Neural cell (in vitro differentiated cells): ENCODE results near the gene DOCK7. TPM values are rescaled to one million over a fixed set of nuclear protein-coding genes. Genes with fewer than 3 reads are reported as not detected.

Source experiments
- H2AFZ ChIP-seq: fragments of 200-600, 300-800 bp; sonication (generic), shearing (Covaris generic); 2 replicates; pipeline ENCODE4 v1.6.0; 2014; ENCODE audit warnings: low read depth, mild to moderate bottlenecking, antibody characterized with exemption, low read length, moderate library complexity
- H3F3A ChIP-seq: fragments of 200-600 bp; shearing (Covaris generic); 2 replicates; pipeline ENCODE4 v1.6.1; 2016; ENCODE audit warnings: mild to moderate bottlenecking, moderate library complexity, mixed read lengths, antibody characterized with exemption, low read length; ENCODE audit not compliant: insufficient read depth, poor library complexity, severe bottlenecking
- H3K27ac ChIP-seq: fragments of 200-600, 300-800 bp; sonication (generic), shearing (Covaris generic); 2 replicates; pipeline ENCODE4 v1.5.1; 2014; ENCODE audit warnings: mild to moderate bottlenecking, low read length, moderate library complexity
- H3K27me3 ChIP-seq: fragments of 300-800, 200-600 bp; sonication (generic), shearing (Covaris generic); 2 replicates; pipeline ENCODE4 v1.6.0; 2014; ENCODE audit warnings: mild to moderate bottlenecking, low read depth, low read length, moderate library complexity; ENCODE audit not compliant: insufficient read depth
- H3K36me3 ChIP-seq: fragments of 300-800, 200-600 bp; sonication (generic), shearing (Covaris generic); 2 replicates; pipeline ENCODE4 v1.5.1; 2014; ENCODE audit warnings: mild to moderate bottlenecking, antibody characterized with exemption, low read length, moderate library complexity; ENCODE audit not compliant: insufficient read depth
- H3K4me2 ChIP-seq: fragments of 300-800, 200-600 bp; sonication (generic), shearing (Covaris generic); 2 replicates; pipeline ENCODE4 v1.6.0; 2014; ENCODE audit warnings: mild to moderate bottlenecking, low read length
- H3K4me3 ChIP-seq: fragments of 300-800, 200-600 bp; sonication (generic), shearing (Covaris generic); 2 replicates; pipeline ENCODE4 v1.5.1; 2014; ENCODE audit warnings: mild to moderate bottlenecking, low read length, moderate library complexity
- H3K79me2 ChIP-seq: fragments of 200-600 bp; shearing (Covaris generic); replicated peaks from 2 replicates; pipeline ENCODE4 v1.6.0; 2014; ENCODE audit warnings: mild to moderate bottlenecking, low read length, moderate library complexity; ENCODE audit not compliant: insufficient read depth
- H3K9ac ChIP-seq: fragments of 300-800, 200-600 bp; sonication (generic), shearing (Covaris generic); 2 replicates; pipeline ENCODE4 v1.6.1; 2016; ENCODE audit warnings: mild to moderate bottlenecking, low read length, mixed read lengths
- H3K9me2 ChIP-seq: fragments of 200-600 bp; shearing (Covaris generic); 2 replicates; pipeline ENCODE4 v1.6.1; 2016; ENCODE audit warnings: mild to moderate bottlenecking, low read length, mixed read lengths; ENCODE audit not compliant: insufficient read depth
- H3K9me3 ChIP-seq: fragments of 200-600, 300-800 bp; sonication (generic), shearing (Covaris generic); 2 replicates; pipeline ENCODE4 v1.6.1; 2016; ENCODE audit warnings: mild to moderate bottlenecking, mixed run types, low read length, moderate library complexity, mixed read lengths
- H4K20me1 ChIP-seq: fragments of 200-600 bp; shearing (Covaris generic); 2 replicates; pipeline ENCODE4 v1.6.1; 2016; ENCODE audit warnings: mild to moderate bottlenecking, mixed run types; ENCODE audit not compliant: insufficient read depth
- EP300 ChIP-seq: fragments of 450-650 bp; conservative IDR thresholded peaks from 2 replicates; pipeline ENCODE4 v1.6.1; 2014; ENCODE audit warnings: antibody characterized with exemption, mild to moderate bottlenecking, moderate library complexity; ENCODE audit not compliant: poor library complexity, severe bottlenecking
- EZH2 ChIP-seq: fragments of 200-600, 300-800 bp; shearing (Covaris generic), sonication (generic); IDR thresholded peaks from 2 replicates; pipeline ENCODE4 v1.6.1; 2014; ENCODE audit warnings: antibody characterized with exemption, low read length, borderline replicate concordance, mild to moderate bottlenecking; ENCODE audit not compliant: insufficient read depth, poor library complexity, severe bottlenecking
- MXI1 ChIP-seq: fragments of 450-650 bp; conservative IDR thresholded peaks from 2 replicates; pipeline ENCODE4 v1.6.1; 2014; ENCODE audit warnings: antibody characterized with exemption, mild to moderate bottlenecking; ENCODE audit not compliant: poor library complexity, severe bottlenecking
- POLR2AphosphoS5 ChIP-seq: IDR thresholded peaks from 2 replicates; pipeline ENCODE4 v1.6.1; 2012
- RAD21 ChIP-seq: fragments of 450-650 bp; conservative IDR thresholded peaks from 2 replicates; pipeline ENCODE4 v1.6.1; 2014; ENCODE audit warnings: antibody characterized with exemption, mild to moderate bottlenecking, moderate library complexity
- SMC3 ChIP-seq: fragments of 450-650 bp; conservative IDR thresholded peaks from 2 replicates; pipeline ENCODE4 v1.6.1; 2014; ENCODE audit warnings: antibody characterized with exemption, mild to moderate bottlenecking, moderate library complexity; ENCODE audit not compliant: poor library complexity
- TAF1 ChIP-seq: IDR thresholded peaks from 2 replicates; pipeline ENCODE4 v1.6.1; 2012; ENCODE audit warnings: low read depth
- polyA plus RNA-seq: library from polyadenylated mRNA; depleted of rRNA; stranded (reverse); fragments of >200 nt; gene quantifications from 2 replicates; pipeline ENCODE4 v1.2.3, GENCODE V29; 2014
- TF ChIP-seq, protein P1 (sequence below): IDR thresholded peaks from 2 replicates; pipeline ENCODE4 v1.6.1; 2012; ENCODE audit warnings: borderline replicate concordance
- TF ChIP-seq, protein P2 (sequence below): fragments of 450-650 bp; IDR thresholded peaks from 2 replicates; pipeline ENCODE4 v1.5.1; 2014; ENCODE audit warnings: antibody characterized with exemption, mild to moderate bottlenecking, moderate library complexity; ENCODE audit not compliant: poor library complexity, severe bottlenecking

DOCK7 gene
- polyA plus RNA-seq, 1 donor from 2014 or later = 129 TPM

DNA sequence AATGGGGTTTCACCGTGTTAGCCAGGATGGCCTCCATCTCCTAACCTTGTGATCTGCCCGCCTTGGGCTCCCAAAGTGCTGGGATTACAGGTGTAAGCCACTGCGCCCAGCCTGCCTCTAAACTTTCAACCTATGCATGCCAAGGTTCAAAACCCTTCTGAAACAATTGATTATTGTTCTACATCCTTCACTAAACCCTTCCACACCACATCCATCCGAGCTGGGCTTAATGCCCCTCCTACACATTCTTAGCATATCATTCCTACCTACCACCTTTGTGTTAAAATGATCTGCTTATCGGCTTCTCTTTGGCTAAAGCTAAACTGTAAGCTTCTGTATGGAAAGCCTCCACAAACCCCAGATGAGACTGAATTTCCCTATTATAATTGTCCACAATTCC lies 40.8 kb upstream of the DOCK7 start:
- Histone ChIP-seq H3K36me3 (no peaks in the 10 kb centered on the region), H3K79me2 (no peaks in the 10 kb centered on the region), H3K4me3 (no peak overlapping the region), H3K9ac (no peak overlapping the region), H3K27ac (no peak overlapping the region), H3F3A (no peaks in the 10 kb centered on the region), H3K9me2 (no peaks in the 10 kb centered on the region), H3K27me3 (no peaks in the 10 kb centered on the region), H2AFZ (no peak overlapping the region), H3K9me3 (no peaks in the 10 kb centered on the region), H4K20me1 (no peaks in the 10 kb centered on the region), H3K4me2 (no peak overlapping the region)
- TF ChIP-seq, protein P1, sequence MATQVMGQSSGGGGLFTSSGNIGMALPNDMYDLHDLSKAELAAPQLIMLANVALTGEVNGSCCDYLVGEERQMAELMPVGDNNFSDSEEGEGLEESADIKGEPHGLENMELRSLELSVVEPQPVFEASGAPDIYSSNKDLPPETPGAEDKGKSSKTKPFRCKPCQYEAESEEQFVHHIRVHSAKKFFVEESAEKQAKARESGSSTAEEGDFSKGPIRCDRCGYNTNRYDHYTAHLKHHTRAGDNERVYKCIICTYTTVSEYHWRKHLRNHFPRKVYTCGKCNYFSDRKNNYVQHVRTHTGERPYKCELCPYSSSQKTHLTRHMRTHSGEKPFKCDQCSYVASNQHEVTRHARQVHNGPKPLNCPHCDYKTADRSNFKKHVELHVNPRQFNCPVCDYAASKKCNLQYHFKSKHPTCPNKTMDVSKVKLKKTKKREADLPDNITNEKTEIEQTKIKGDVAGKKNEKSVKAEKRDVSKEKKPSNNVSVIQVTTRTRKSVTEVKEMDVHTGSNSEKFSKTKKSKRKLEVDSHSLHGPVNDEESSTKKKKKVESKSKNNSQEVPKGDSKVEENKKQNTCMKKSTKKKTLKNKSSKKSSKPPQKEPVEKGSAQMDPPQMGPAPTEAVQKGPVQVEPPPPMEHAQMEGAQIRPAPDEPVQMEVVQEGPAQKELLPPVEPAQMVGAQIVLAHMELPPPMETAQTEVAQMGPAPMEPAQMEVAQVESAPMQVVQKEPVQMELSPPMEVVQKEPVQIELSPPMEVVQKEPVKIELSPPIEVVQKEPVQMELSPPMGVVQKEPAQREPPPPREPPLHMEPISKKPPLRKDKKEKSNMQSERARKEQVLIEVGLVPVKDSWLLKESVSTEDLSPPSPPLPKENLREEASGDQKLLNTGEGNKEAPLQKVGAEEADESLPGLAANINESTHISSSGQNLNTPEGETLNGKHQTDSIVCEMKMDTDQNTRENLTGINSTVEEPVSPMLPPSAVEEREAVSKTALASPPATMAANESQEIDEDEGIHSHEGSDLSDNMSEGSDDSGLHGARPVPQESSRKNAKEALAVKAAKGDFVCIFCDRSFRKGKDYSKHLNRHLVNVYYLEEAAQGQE = no peak
- no peak for TF ChIP-seq RAD21
- TF ChIP-seq EP300 = no peak
- TF ChIP-seq POLR2AphosphoS5 = no peak
- TF ChIP-seq TAF1 = no peak
- TF ChIP-seq, protein P2, sequence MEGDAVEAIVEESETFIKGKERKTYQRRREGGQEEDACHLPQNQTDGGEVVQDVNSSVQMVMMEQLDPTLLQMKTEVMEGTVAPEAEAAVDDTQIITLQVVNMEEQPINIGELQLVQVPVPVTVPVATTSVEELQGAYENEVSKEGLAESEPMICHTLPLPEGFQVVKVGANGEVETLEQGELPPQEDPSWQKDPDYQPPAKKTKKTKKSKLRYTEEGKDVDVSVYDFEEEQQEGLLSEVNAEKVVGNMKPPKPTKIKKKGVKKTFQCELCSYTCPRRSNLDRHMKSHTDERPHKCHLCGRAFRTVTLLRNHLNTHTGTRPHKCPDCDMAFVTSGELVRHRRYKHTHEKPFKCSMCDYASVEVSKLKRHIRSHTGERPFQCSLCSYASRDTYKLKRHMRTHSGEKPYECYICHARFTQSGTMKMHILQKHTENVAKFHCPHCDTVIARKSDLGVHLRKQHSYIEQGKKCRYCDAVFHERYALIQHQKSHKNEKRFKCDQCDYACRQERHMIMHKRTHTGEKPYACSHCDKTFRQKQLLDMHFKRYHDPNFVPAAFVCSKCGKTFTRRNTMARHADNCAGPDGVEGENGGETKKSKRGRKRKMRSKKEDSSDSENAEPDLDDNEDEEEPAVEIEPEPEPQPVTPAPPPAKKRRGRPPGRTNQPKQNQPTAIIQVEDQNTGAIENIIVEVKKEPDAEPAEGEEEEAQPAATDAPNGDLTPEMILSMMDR = no peak
- no peak for TF ChIP-seq EZH2
- TF ChIP-seq SMC3 = no peak
- TF ChIP-seq MXI1 = no peak

DNA sequence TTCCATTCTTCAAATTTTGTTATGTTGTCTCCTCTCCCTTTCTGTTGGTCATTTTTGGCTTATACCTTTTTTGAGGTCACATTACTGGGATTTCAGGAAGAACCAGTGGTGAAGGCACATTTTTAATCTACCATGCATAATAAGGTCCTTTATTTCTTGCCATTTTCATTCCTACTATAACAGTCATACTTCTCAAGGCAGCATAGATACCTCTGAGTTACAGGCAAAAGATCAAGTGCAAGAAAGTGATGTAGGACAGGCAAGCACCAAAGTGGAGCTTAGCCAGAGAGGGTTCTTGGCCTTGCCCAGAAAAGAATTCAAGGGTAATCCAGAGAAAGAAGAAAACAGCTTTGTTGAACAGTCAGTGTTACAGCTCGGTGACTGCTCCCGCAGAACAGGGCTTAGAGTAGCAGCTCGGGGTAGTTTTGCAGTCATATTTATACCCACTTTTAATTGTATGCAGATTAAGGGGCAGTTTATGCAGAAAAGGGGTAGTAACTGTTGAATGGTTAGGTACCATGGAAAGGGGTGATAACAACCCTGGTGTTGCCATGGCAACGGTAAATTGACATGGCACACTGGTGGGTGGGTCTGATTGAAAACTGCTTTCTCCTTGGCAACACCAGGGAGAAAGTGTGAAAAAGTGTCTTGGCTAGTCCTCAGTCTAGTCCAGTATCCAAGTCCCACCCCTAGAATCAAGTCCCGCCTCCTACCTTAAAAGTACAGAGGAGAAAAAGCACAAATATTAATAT lies 39.6 kb upstream of the DOCK7 start:
- no peak for TF ChIP-seq SMC3
- no peak for TF ChIP-seq EZH2
- no peak for TF ChIP-seq POLR2AphosphoS5
- TF ChIP-seq MXI1 = no peak
- TF ChIP-seq, protein P2 = no peak
- no peak for TF ChIP-seq EP300
- TF ChIP-seq TAF1 = no peak
- TF ChIP-seq, protein P1 = no peak
- TF ChIP-seq RAD21 = no peak
- no peaks in the 10 kb centered on the region for H3K27me3 ChIP-seq
- no peak overlapping the region for H3K4me3 ChIP-seq
- no peak overlapping the region for H3K27ac ChIP-seq
- no peaks in the 10 kb centered on the region for H3K9me3 ChIP-seq
- no peak overlapping the region for H3K9ac ChIP-seq
- no peak overlapping the region for H3K4me2 ChIP-seq
- H3K9me2 ChIP-seq = no peaks in the 10 kb centered on the region
- no peaks in the 10 kb centered on the region for H3F3A ChIP-seq
- H3K79me2 ChIP-seq = no peaks in the 10 kb centered on the region
- no peaks in the 10 kb centered on the region for H3K36me3 ChIP-seq
- H2AFZ ChIP-seq = no peak overlapping the region
- no peaks in the 10 kb centered on the region for H4K20me1 ChIP-seq
